Measurements from ENCODE around the gene CACNA1C. TPM values are rescaled to one million over a fixed set of nuclear protein-coding genes. Genes with fewer than 3 reads are reported as not detected.

The CACNA1C gene
- total RNA-seq, 2 experiments from 2014 or later: 0.05 to 0.08 TPM

GRCh38 chr12:2082321-2082720 is 29.5 kb downstream of the CACNA1C start:
- intact Hi-C loops (cut with DNase I, micrococcal nuclease): no loop called here

GRCh38 chr12:2083008-2083407 is 30.2 kb downstream of the CACNA1C start:
- no peak overlapping the region for H3K27ac ChIP-seq (ENCODE audit: low read depth in 1 of 2, low read length in 2 of 2)
- H3K27me3 Mint-ChIP-seq: no peaks in the 10 kb centered on the region
- H3K36me3 Mint-ChIP-seq (ENCODE audit: low read depth): no peaks in the 10 kb centered on the region
- no peak for ATAC-seq (ENCODE audit: poor library complexity)
- H3K4me1 Mint-ChIP-seq (ENCODE audit: low read depth): no peaks in the 10 kb centered on the region
- no peak overlapping the region for H3K4me3 ChIP-seq (ENCODE audit: low read length)
- TF ChIP-seq CTCF (IDR thresholded peaks at IDR 0.05): no peak
- H3K4me3 Mint-ChIP-seq: no peak overlapping the region
- DNase-seq: no peak
- ChIA-PET POLR2A (no interaction called here), CTCF (no interaction called here)
- H3K9me3 Mint-ChIP-seq: peaks cover 7% of the 10 kb centered on the region
- intact Hi-C loops (cut with DNase I, micrococcal nuclease): no loop called here
- H3K4me1 ChIP-seq (ENCODE audit: insufficient read depth, low read length): no peaks in the 10 kb centered on the region
- no peak overlapping the region for H3K27ac Mint-ChIP-seq
- H3K27me3 ChIP-seq (ENCODE audit: control insufficient read depth in 1 of 2, insufficient read depth in 2 of 2, low read length in 2 of 2): no peaks in the 10 kb centered on the region
- H3K9me3 ChIP-seq (ENCODE audit: control insufficient read depth in 1 of 2, insufficient read depth in 1 of 2, low read length in 2 of 2): peaks cover 0 to 13% of the 10 kb centered on the region in 2 experiments
- H3K36me3 ChIP-seq (ENCODE audit: insufficient read depth, low read length): no peaks in the 10 kb centered on the region

More at GRCh38 chr12:2082321-2082720, 29.5 kb downstream of the CACNA1C start:
- H3K9me3 Mint-ChIP-seq: peaks cover 7% of the 10 kb centered on the region
- H3K27me3 Mint-ChIP-seq: no peaks in the 10 kb centered on the region
- no peaks in the 10 kb centered on the region for H3K36me3 ChIP-seq (ENCODE audit: insufficient read depth, low read length)
- no peak overlapping the region for H3K27ac ChIP-seq (ENCODE audit: low read depth in 1 of 2, low read length in 2 of 2)
- H3K4me3 ChIP-seq (ENCODE audit: low read length): no peak overlapping the region
- no peak for DNase-seq
- no peak for ATAC-seq (ENCODE audit: poor library complexity)
- ChIA-PET CTCF (no interaction called here), POLR2A (no interaction called here)
- TF ChIP-seq CTCF (IDR thresholded peaks at IDR 0.05): no peak
- H3K27me3 ChIP-seq (ENCODE audit: control insufficient read depth in 1 of 2, insufficient read depth in 2 of 2, low read length in 2 of 2): no peaks in the 10 kb centered on the region
- no peaks in the 10 kb centered on the region for H3K4me1 Mint-ChIP-seq (ENCODE audit: low read depth)
- no peaks in the 10 kb centered on the region for H3K36me3 Mint-ChIP-seq (ENCODE audit: low read depth)
- peaks cover 0 to 13% of the 10 kb centered on the region in 2 experiments for H3K9me3 ChIP-seq (ENCODE audit: control insufficient read depth in 1 of 2, insufficient read depth in 1 of 2, low read length in 2 of 2)
- no peaks in the 10 kb centered on the region for H3K4me1 ChIP-seq (ENCODE audit: insufficient read depth, low read length)
- H3K4me3 Mint-ChIP-seq: no peak overlapping the region
- H3K27ac Mint-ChIP-seq: no peak overlapping the region

DNA sequence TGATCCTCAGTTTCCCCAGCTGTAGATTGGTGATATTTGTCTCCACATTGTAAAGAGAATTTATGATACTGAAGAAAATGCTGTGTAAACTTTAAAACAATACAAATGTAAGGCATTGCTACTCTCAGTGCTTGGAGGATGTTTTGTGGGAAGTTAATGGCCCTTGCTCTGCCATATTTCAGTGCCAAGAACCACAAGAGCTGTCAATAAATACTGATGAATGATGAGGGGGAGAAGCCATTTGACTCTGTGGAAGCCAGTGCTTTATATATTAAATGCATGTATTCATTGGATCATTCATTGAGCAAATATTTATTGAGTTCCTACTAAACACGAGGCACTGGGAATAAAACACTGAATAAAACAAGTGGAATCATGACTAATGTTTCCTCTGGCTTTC is 30.8 kb downstream of the CACNA1C start:
- no peak for ATAC-seq (ENCODE audit: poor library complexity)
- no peaks in the 10 kb centered on the region for H3K4me1 Mint-ChIP-seq (ENCODE audit: low read depth)
- no peaks in the 10 kb centered on the region for H3K27me3 Mint-ChIP-seq
- DNase-seq: no peak
- Histone ChIP-seq H3K4me3 (ENCODE audit: low read length) (no peak overlapping the region), H3K36me3 (ENCODE audit: insufficient read depth, low read length) (no peaks in the 10 kb centered on the region), H3K9me3 (ENCODE audit: control insufficient read depth in 1 of 2, insufficient read depth in 1 of 2, low read length in 2 of 2) (peaks cover 0 to 13% of the 10 kb centered on the region in 2 experiments), H3K27ac (ENCODE audit: low read depth in 1 of 2, low read length in 2 of 2) (no peak overlapping the region), H3K27me3 (ENCODE audit: control insufficient read depth in 1 of 2, insufficient read depth in 2 of 2, low read length in 2 of 2) (no peaks in the 10 kb centered on the region), H3K4me1 (ENCODE audit: insufficient read depth, low read length) (no peaks in the 10 kb centered on the region)
- intact Hi-C loops (cut with DNase I, micrococcal nuclease): no loop called here
- ChIA-PET CTCF (no interaction called here), POLR2A (no interaction called here)
- no peak overlapping the region for H3K27ac Mint-ChIP-seq
- H3K4me3 Mint-ChIP-seq: no peak overlapping the region
- no peaks in the 10 kb centered on the region for H3K36me3 Mint-ChIP-seq (ENCODE audit: low read depth)
- no peak for TF ChIP-seq CTCF (IDR thresholded peaks at IDR 0.05)
- peaks cover 7% of the 10 kb centered on the region for H3K9me3 Mint-ChIP-seq

Data from CD4-positive, alpha-beta T cell (primary cell).